GM18520 (cell line): ENCODE data around the gene SYNPR.
"Not testable (repeated sequence)": the region's sequence is repeated elsewhere in the genome, so short reads cannot be mapped to it uniquely, and the experiment has no call there.

Experiments
- ATAC-seq: cut with Tn5 transposase; IDR thresholded peaks from one replicate; pipeline ENCODE4 v1.9.1; 2021; ENCODE audit not compliant: unreplicated experiment

Gene SYNPR

DNA sequence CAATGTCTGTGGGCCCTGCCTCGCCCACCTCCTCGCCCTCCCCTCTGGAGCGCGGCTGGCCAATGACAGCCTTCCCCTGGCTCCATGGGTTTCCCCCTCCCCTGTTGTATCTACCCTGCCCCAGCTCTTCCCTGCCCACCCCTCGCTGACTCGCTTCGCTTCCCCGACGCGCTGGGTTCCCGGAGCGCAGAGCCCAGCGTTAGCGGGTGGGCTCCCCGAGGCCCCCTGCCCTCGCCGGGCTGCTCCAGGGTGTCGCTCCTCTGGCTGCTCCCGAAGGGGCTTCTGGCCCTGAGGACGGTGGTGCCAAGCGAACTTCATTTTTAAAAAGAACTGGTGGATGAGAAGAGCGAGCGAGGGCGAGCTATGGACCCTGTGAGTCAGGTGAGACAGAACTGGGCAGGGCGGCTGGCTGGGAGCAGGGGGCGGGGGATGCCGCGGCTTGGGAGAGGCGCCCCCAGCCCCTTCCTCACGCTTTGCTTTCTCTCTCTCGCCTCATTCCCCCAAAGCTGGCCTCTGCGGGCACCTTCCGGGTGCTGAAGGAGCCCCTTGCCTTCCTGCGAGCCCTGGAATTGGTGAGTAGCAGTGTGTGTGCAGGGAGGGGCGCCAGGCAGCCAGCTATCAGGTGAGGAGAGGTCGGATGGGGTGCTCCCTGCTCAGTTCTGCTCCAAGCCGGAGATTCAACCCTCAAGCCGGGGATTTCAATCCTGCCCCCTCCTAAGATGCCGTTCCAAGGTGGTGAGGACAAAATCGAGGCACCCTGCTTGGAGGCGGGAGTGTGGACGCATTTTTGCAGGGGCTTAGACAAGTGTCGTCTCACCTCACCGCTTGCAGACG lies at the start of gene SYNPR:
SYNPR (plus strand) TSS at position 138 of the 834 bp plus-strand sequence.
- ATAC-seq = no peak

DNA sequence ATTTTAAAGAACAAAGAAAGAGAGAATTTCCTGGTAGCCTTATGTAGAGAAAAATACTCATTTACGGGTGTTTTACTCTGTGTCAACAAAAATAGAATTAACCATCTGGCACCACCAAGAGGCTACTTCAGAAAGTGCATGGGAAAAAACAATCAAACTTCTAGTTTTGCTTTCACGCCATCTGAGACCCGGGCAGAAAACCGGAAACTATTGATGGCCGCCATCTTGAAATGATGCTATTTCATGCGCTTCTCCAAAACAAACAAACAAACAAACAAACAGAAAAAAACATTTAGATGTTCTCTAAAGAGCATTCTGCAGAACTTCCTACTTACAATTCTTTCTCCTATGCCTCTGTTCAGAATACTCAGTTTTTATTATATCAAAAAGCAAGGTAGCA lies 49.4 kb upstream of the SYNPR start:
- ATAC-seq = no peak

DNA sequence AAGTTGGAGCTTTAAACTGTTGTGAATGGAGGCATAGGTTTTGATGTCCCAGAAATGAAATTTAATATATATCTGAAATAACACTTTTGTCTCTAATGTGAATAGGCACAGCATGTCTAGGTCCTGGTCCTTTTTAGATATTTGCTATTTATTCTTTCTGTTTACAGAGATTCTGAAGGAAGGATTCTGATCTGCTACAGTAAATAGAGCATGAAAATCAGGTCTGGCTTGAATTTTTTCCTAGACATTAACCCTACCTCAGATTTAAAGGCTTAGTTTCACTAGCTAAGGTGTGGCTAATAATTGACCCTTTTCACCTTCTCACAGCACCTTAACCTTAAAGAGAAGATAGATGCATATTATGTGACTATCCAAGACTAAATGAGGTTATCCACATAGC lies 48.0 kb upstream of the SYNPR start:
- ATAC-seq = no peak

DNA sequence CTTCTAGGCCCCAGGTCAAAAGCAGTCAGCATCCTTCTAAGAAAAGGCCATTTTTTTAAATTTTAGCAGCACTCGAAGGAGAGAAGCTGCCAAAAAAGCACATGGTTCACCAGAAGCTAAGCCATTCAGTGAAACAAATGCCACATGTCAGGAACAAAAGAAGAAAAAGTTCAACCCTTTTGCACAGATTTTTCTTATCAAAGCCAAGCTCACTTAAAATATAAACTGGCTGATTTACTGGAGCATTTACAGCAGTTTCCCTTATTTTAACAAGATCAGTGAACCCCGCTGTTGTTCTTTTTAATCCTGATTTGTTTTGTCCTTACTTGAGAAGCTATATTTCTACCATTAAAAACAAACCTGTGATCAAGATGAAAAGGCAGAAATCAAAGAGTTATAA lies 46.5 kb upstream of the SYNPR start:
- no peak for ATAC-seq

DNA sequence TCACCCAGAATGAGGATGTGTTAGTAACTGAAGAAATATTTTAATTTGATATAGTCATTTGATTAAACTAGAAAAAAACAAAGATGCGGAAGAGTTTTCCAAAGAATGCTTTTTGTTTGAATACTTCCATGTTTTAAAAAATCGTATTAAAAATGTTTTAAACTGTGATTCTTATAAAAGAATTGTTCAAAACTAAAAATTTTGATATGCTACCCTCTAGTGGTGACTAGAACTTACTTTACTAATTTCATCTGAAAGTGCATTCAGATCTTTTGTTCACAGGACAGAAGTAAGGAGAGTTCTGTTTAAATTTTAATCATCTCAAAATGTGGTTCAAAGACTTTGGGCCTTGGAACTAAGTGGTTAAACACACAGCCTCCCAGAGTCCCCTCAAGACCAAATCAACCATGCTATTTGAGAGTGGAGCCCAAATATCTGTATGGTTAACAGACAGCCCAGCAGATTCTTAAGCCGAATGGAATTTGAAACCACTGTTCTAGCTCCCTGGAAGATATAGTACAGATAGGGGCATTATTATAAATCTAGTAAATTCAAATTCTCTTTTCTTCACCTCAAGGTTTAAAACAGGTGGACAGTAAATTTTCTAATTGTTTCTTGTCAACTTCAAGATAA lies 45.2 kb upstream of the SYNPR start:
- no peak for ATAC-seq

DNA sequence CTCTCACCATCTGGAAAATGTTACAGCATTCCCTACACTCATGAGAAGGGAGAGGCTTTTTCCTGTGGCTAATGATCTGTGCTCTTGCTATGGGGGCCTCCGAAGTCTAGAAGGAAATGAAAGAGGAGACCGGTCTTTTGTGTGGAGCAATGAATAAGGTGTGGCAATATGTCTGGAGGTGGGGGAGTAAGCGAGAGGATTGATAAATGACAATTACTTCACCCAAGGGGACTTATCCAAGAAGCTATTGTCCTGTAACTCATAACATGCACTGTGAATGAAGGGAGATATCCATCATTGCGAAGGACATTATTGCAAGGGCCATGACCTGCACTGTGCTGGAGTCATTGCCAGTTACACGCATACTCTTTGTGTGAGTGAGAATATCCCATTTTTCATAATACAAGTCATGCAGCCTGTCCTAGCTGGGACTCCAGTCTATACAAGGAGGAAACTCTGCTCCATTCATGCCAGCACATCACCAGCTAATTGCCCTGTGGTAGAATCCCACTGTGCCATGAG lies 37.7 kb upstream of the SYNPR start:
- ATAC-seq = no peak

DNA sequence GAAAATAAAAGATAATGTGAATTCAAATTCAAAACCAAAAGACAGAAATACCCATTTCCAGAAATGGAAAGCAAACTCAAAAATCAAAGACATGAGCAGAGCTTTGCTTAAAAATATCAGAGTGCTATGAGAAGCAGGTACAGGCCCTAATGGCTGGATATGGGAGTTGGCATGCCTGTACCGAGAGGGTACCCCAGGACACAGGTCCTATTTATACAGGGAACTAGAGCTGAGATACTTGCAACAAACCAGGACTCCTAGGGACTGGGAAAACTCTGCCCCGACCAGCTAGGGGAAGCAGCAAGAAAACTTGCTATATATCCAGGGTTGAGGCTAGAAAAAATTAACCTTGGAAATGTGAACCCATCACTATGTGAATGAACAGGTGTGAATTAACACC lies 36.0 kb upstream of the SYNPR start:
- ATAC-seq = no peak

DNA sequence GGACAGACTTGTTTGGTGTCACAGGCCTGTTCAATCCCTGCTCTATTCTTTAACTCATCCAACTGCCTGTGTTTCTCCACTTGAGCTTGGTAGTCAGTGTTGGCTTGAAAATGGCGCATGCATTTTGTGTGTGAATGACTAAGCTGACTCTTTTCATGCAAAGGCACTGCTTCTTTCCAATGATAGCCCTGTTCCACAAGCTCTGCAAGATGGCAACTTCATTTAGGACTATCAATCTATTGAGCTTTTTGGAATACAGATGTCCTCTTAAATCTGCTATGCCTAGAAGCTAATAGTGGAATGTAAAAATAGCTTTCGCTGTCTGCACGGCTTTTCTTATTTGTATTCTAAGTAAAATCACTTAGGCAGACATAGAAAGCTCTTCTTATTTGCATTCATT lies 33.6 kb upstream of the SYNPR start:
- no peak for ATAC-seq

DNA sequence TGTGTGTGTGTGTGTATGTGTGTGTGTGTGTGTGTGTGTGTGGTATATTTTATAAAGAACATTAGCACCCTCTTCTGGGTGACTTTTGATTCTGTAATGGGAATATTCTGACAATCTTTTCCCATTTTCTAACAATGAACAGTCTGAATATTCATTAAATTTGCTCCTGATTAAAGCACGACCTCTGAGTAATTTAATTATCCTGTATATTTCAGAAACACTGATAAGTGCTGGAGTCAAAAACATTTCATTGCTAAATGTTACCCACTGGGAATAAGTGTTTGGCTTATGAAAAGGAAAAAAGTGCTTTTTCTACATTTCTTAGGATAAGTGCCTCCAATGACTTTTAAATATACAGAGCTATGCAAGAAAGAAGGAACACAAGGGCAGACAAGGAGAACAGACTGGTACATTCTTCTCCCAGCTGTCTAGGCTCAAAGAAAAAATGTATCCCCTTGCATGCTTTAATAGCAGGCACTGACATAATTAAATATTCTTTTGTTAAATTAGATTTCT lies 32.3 kb upstream of the SYNPR start:
- no peak for ATAC-seq

DNA sequence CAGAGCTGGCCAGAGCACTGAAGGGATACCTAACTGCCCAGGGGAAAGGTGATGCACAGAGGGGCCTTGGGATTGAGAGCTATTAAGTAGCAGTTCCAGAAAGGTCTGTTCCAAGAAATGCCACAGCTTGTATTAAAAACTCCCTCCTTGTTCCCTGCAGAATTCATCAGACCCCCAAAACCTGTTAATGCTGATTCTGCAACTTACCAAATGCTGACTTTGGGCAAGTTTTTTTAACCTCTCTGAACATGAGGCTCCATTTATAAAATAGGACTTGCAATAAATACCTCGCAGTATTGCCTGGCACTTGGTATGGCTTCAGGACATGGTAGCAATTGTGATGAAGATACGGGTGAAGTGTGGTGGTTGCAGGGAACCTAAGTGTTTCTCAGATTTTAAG lies 30.1 kb upstream of the SYNPR start:
- ATAC-seq = no peak

DNA sequence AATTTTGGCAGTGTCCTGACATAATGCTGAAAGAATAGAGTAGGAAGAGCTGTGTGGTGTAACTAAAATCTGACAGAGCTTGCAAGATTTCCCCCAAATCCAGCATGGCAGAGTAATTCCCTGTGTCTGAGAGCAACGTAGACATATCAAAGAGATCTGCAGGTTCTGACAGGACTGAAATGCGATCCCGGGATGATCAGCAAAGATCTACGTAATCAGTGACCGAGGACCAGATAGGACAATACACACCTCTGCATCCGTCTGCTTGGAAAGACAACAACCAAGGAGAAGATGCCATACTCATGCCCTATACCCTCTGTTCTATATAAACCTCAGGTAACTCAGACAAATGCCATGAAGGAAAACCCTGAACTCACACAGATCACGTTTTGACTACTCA lies 26.6 kb upstream of the SYNPR start:
- no peak for ATAC-seq

DNA sequence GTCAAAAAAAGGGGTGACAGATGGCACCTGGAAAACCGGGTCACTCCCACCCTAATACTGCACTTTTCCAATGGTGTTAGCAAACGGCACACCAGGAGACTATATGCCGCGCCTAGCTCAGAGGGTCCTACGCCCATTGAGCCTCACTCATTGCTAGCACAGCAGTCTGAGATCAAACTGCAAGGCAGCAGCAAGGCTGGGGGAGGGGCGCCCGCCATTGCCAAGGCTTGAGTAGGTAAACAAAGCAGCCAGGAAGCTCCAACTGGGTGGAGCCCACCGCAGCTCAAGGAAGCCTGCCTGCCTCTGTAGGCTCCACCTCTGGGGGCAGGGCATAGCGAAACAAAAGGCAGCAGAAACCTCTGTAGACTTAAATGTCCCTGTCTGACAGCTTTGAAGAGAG lies 22.3 kb upstream of the SYNPR start:
- not testable (repeated sequence) for ATAC-seq

DNA sequence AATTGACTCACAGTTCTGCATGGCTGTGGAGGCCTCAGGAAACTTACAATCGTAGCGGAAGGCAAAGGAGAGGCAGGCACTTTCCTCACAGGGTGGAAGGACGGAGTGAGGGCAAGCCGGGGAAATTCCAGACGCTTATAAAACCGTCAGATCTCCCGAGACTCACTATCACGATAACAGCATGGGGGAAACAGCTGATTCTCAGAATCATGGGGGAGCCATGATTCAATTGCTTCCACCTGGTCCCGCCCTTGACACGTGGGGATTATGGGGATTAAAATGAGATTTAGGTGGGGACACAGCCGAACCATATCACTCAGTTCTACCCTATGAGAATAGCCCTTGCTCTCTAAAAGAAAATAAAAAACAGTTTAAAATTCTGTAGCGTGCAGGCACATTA lies 13.4 kb upstream of the SYNPR start:
- no peak for ATAC-seq

DNA sequence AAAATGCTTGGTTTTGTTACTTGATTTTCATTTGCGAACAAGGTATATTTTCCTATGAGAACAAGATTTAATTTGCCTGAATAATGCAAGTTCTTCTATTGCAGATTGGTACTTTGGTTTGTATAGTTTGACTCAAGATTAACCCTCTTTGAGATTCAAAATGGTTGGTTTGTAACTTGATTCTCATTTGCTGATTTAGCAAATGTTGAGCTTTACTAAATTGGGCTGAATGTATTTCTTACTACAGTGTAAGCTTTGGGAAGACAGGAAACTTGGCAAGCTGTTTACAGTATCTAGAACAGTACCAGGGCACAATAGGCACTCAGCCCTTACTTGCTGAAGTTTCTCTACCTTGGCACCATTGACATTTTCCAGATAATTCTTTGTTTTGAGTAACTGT lies 3.7 kb upstream of the SYNPR start:
- no peak for ATAC-seq

DNA sequence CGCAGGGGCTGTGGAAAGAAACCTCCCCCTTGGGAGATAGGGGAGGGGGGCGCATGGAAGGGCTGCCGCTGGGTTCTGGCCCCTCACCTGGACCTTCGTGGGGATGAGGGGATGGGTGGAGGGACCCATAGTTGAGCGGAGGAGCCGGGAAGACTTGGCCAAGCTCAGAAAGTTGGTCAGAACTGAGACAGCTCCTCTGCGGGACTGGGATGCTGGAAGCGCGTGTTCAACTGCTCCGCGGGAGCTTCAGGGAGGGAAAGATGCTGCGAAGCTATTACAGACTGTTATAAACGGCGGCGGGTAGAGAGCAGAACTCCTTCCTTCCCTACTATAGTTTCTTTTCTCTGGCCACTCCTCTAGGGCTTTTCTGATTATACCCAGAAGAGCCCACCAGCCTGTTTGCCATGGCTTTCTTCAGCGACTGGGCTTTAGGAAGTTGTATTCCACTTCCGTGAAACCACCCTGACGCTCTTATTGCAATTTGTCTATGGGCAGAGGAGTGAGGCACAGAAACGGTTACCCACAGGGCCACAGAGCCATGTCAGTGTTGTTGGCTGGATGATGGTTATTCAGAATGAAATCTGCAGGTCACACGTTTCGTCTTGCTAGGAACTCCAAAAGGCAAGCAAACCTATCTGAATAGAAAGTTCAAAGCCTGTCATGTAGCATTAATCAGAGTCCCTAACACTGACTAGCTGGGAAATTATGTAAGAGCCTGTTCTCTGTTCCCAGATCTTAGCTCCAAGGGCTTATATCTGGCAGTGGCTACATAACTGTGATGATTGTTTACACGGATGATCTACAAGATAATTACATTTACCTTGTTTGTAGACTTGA lies 1.1 kb downstream of the SYNPR start:
- ATAC-seq = no peak

DNA sequence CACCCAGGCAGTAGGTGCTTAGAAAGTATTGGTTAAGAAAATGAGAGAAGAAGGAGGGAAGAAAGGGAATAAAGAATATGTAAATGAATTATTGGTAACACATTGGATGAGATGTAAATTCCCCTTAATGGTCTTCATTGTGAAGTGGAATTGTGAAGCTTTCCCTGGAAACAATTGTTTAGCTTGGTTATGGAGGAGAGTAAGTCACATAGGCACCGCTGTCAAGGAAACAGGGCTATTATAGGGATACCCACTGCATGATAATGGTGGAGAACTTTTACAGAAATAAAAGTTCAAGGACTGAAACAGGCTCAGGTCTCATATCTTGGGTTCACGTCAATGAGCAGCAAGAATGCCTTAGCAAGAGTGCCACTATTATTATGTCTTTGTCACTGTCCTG lies 9.5 kb downstream of the SYNPR start:
- no peak for ATAC-seq

DNA sequence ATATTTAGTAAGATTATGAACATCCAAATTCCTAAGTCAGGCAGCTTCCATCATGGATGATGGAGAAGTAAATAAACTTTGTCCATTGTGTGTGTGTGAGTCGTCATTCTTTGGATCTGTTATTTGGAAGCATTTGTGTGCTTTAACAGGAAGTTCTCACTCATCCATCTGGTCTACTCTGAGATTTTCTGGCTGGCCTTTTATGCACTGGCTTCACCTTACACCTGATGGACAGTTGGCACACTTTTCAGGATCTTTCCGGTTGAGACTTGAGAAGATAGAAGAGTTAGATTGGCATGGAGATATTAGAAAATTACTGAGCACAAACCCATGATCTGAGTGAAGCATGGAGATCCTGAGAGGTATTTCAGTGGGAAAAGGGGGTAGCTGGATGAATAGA lies 12.6 kb downstream of the SYNPR start:
- ATAC-seq = no peak

DNA sequence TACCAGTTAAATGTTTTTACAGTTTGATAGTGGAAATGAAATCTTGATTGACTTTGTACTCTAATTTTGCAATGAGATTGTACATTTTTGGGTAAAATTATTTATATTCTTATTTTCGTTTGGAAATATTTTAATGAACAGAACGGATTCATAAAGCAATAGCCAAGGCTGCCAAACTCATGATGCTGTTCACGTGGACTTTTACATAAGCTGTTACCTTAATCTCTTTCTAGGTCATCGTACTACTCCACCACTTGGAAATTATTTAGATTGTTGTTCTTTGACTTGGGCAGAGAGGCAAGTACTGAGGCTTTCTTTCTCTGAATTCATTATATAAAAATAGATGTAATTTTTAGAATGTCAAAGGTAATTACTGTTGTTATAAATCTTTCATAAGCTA lies 16.2 kb downstream of the SYNPR start:
- no peak for ATAC-seq

DNA sequence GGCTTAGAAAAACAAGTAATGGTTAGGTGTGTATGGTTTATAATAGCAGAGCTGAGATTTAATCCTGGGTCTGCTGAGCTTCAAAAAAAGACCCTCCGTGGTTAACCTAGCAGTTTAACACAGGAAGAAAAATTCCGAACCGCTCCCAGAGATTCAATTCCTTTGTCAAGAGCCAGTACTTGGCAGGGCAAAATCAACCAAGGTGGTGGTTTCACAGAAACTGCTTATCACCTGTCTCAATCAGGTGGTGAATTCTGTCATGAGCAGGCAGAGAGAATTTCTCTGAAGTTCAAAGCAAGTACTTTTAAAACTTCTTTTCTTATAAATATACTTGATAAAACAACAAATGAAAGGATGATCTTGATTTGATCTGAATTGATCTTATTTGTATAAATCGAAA lies 17.2 kb downstream of the SYNPR start:
- no peak for ATAC-seq

DNA sequence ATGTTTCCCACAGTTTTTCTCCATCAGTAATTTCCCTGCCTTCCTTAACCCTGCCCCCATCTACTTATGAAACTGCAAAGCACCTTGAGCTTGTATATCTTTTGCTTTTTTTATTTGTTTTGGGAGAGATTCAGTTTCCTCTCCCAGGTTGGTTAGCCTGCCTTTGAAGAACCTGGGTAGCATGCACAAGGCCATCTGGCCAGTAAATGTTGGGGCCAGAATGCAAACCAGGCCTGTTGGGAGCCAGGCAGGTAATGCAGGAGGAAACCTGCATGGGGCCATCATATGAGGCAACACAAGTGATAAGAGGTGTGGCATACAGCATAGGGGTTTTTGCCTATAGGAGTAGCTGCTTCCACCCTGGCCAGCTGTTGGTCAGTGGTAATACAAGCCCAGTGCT lies 17.7 kb downstream of the SYNPR start:
- ATAC-seq = no peak

DNA sequence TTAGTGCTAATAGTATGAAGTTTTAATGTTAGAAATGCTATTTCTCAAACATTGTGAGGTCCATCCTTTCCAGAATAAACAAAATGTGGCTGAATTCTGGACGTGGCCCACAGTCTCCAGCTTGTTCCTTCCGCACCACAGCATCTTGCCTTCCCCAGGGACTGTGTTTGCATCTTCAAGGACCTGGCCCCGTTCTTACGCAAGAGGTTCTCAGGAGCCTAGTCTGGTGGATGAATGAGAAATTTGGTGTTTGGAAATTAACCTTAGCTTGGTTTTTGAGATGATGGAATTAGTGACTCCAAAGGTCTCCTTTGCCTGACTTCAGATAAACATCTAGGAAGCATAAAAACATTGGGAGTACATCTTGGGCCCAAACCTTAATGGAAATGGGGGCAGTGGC lies 18.1 kb downstream of the SYNPR start:
- no peak for ATAC-seq
